ENCODE data around the gene A4GALT. TPM values are rescaled to one million over a fixed set of nuclear protein-coding genes. Genes with fewer than 3 reads are reported as not detected.

The A4GALT gene
- total RNA-seq, 1 donor: 0.10 TPM

DNA sequence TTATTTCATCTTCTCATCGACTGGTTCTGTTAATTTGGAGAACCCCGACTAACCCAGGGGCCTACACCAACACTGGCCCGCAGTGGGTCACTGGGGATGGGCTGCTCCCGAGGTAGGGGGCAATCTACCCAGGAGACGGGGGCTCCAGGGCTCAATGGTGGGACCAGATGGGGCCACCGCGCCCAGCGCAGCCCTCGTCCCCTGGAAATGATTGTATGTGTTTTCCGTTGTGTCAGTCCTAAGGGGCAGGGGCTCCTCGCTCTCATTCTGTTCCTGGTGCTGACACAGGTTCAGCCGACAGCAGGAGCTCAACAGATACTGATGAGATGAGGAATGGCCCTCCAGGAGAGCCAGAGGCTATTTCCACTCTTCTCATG is 20.7 kb downstream of the A4GALT start:
- Histone ChIP-seq H3K4me1 (ENCODE audit: insufficient read depth, low read length) (no peaks in the 10 kb centered on the region), H3K27me3 (ENCODE audit: insufficient read depth, low read length) (no peaks in the 10 kb centered on the region), H3K4me3 (ENCODE audit: low read length) (no peak overlapping the region), H3K9me3 (ENCODE audit: low read depth, low read length) (no peaks in the 10 kb centered on the region)

DNA sequence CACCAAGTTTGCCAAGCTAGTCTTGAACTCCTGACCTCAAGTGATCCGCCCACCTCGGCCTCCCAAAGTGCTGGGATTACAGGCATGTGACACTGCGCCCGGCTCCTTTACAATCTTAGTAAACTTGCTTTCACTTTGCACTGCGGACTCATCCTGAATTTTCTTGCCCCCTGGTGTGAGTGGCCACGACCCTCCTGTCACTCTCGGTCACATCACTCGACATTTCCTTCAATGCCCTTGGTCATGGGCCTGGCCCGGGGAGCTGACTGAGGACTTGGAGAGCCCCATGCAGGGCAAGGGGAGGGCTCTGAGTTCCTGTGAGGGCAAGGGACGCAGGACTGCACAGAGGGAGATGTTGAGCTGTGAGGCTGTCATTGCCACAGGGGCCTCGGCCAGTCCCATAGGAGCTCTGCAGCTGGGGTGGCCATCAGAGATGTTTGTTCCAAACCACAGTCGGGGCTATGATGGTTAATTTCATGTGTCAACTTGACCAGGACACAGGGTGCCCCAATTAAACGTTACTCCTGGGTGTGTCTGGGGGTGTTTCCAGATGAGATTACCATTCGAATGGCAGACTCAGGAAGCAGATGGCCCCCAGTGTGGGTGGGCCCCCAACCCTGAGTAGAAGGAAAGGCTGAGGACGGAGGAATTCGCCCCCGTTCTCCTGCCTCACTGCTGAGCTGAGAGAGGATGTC is 21.2 kb downstream of the A4GALT start:
- H3K9me3 ChIP-seq (ENCODE audit: low read depth, low read length): no peaks in the 10 kb centered on the region

DNA sequence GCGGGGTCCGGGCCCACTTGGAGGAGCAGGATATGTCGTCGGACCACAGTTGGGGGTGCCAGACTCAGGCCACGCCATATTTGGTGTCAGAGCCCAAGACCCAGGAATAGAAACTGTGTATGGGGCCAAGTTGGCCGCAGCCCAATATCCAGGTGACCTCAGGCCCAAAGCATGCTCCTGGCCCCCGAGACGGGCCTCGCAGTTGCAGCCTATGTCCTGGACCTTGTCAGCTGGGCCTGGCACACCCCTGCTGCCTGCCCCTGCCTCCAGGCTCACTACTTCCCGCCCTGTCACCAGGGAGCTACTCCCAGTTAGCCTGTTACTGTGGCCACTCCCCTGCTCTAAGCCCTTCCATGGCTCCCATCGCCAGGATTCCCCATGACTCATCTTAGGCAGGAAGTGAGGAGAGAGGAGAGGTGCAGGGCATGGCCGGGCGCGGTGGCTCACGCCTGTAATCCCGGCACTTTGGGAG is 23.1 kb downstream of the A4GALT start:
- H3K4me1 ChIP-seq (ENCODE audit: insufficient read depth, low read length): peaks cover under 1% of the 10 kb centered on the region
- H3K9me3 ChIP-seq (ENCODE audit: low read depth, low read length): no peaks in the 10 kb centered on the region
- no peak overlapping the region for H3K4me3 ChIP-seq (ENCODE audit: low read length)
- no peaks in the 10 kb centered on the region for H3K27me3 ChIP-seq (ENCODE audit: insufficient read depth, low read length)

More for the DNA sequence above, 21.2 kb downstream of the A4GALT start:
- no peaks in the 10 kb centered on the region for H3K4me1 ChIP-seq (ENCODE audit: insufficient read depth, low read length)
- H3K27me3 ChIP-seq (ENCODE audit: insufficient read depth, low read length): no peaks in the 10 kb centered on the region
- H3K4me3 ChIP-seq (ENCODE audit: low read length): no peak overlapping the region

DNA sequence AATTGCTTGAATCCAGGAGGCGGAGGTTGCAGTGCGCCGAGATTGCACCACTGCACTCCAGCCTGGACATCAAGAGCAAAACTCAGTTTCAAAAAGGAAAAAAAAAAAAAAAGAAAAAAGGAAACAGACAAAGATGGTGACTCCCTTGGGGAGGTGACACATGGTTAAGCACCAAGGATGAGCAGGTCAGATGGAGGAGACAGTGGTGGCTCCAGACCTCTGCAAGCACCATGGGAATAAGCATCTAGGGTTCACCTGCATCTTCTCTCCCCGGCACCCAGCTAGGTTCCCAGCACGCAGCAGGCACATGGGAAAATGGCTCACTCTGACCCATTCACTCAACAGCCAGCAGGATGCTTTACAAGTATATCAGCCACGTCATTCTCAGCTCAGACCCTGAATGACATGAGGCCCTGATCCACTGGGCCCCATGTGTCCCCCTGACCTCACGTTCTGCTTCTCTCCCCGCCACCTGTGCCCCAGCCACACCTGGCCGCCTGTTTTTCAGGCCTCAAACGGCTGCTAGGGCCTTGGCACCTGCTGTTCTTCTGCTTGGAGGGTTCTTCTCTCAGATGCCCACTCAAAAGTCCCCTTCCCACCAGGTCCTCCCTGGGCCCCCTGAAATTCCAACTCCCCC is 24.2 kb downstream of the A4GALT start:
- Histone ChIP-seq H3K27me3 (ENCODE audit: insufficient read depth, low read length) (no peaks in the 10 kb centered on the region), H3K4me1 (ENCODE audit: insufficient read depth, low read length) (peaks cover 7% of the 10 kb centered on the region), H3K9me3 (ENCODE audit: low read depth, low read length) (no peaks in the 10 kb centered on the region), H3K4me3 (ENCODE audit: low read length) (no peak overlapping the region)

DNA sequence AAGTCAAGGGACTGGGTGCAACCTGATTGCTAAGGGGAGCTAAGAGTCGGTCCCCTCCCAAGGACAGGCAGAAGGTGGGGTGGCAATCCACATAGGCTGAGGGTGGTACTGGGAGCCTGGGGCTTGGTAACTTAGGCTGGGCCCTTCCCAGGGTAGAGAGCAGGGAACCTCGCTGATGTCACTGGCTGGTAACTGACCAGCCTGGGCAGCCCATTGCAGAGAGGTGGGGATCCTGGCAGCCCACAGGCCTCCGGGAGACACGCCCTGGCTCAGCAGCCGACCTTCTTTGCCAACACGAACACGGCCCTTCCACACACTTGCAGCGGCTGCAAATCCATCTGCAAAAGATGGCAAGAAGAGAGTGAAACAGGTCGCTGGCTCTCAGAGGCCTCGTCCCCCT is 25.4 kb downstream of the A4GALT start:
- no peak overlapping the region for H3K4me3 ChIP-seq (ENCODE audit: low read length)
- no peaks in the 10 kb centered on the region for H3K9me3 ChIP-seq (ENCODE audit: low read depth, low read length)
- no peaks in the 10 kb centered on the region for H3K27me3 ChIP-seq (ENCODE audit: insufficient read depth, low read length)
- peaks cover 7% of the 10 kb centered on the region for H3K4me1 ChIP-seq (ENCODE audit: insufficient read depth, low read length)

DNA sequence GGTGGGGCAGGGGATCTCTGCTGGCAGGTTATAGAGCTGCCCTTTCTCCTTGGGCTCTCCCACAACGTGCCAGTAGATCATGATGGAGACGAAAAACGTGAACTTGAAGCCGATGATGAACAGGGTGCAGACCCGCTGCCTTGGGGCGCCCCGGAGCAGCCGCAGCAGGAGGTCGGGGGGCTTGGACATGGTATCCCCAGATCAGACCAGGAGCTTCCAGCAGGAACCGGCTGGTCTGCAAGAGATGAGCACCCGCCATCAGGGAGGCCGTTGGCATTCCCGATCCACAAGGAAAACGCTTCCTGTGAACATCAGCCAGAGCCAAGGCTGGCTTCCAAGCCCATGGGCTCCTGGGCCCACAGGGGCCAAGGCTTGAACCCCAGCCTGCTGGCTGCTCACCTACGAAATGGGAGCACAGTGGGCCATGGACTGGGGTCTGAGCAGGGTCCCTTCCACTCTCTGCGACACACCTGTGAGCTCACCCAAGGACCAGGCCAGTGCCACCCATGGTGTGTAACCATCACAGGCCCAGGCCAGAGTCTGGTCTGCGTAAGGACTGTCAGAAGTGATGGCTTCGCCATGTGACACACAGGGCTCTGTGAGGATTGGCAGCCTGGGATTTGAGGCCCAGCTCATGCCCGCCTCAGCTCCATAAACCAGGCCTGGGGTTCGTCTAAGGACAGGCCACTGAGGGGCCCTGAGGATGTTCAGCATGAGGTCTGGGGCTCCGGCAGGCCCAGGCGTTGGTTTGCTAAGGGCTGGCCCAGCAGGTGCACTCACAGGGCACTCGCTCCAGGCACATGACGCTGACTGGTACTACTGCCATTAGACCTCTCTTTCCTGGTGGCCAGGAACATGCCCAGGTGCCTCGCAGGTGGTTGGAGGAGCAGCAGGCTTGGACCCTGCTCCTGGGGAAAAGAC is 26.6 kb downstream of the A4GALT start:
- Histone ChIP-seq H3K4me3 (ENCODE audit: low read length) (no peak overlapping the region), H3K4me1 (ENCODE audit: insufficient read depth, low read length) (peaks cover 7% of the 10 kb centered on the region), H3K9me3 (ENCODE audit: low read depth, low read length) (no peaks in the 10 kb centered on the region), H3K27me3 (ENCODE audit: insufficient read depth, low read length) (no peaks in the 10 kb centered on the region)

DNA sequence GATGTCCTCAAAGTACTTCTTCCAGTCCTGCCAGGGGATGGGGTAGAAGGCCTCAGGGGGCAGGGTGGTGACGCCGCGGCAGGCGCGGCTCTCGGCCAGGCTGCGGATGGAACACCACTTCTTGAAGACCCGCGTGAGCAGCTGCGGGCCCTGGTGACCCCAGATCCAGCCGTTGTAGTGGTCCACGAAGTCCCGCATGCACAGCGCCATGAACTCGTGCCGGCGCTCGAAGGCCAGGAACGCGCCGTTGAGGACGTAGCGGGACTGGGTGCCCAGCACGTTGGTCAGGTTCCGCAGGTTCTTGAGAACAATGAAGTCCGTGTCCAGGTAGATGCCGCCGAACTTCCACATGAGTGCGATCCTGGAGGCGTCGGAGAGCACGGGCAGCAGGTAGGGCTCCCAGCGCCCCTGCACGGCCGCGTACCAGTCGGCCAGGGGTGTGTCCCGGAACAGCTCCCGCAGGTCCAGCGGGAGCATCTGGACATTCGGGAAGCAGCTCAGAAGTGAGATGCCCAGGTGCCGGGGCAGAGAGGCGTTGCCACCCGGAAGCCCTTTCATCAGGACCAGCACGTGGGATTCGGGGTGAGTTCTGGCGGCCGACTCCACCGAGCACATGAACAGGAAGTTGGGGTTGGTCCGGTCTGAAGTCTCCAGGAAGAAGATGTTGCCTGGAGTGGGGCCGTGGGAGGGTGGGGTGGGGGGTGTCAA is 27.5 kb downstream of the A4GALT start:
- Histone ChIP-seq H3K9me3 (ENCODE audit: low read depth, low read length) (no peaks in the 10 kb centered on the region), H3K4me1 (ENCODE audit: insufficient read depth, low read length) (peaks cover 7% of the 10 kb centered on the region), H3K4me3 (ENCODE audit: low read length) (no peak overlapping the region), H3K27me3 (ENCODE audit: insufficient read depth, low read length) (no peaks in the 10 kb centered on the region)

DNA sequence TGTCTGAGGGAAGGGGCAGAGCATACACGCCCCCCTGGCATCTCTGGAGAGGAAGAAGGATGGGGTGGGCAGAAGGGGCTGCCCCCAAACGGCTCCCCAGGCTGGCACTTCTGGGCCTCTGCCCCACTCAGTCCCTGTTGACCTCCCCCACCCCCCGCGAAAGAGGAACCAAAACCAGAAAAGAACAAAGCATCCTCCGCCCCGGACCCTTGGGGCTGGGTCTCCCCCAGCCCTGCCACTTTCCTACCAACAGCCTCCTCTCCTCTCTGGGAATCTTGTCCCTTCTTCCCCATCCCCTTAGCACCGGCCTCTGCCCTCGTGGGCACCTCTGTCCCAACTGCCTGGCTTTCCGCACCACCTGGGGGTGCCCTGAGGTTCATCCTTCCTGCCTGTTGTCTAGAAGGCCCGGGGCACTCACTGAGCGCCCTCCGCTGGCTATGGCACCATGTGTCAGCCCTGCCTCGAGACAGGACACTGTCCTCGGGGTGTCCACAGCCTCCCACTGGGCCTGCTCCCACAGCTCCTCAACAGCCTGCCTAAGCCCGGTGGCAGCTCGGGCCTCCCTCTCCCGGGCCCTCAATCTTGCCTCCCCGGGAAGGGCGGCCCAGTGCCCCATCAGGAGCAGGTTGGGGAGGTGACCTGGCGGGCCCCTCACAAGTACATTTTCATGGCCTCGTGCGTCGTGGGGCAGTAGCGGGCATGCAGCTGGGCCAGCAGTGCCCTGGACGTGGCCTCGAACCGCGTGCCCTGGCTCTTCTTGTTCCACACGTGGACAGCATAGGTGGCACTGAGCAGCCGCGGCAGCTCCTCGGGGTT is 28.2 kb downstream of the A4GALT start:
- no peaks in the 10 kb centered on the region for H3K27me3 ChIP-seq (ENCODE audit: insufficient read depth, low read length)
- no peak overlapping the region for H3K4me3 ChIP-seq (ENCODE audit: low read length)
- H3K4me1 ChIP-seq (ENCODE audit: insufficient read depth, low read length): peaks cover 7% of the 10 kb centered on the region
- H3K9me3 ChIP-seq (ENCODE audit: low read depth, low read length): no peaks in the 10 kb centered on the region

DNA sequence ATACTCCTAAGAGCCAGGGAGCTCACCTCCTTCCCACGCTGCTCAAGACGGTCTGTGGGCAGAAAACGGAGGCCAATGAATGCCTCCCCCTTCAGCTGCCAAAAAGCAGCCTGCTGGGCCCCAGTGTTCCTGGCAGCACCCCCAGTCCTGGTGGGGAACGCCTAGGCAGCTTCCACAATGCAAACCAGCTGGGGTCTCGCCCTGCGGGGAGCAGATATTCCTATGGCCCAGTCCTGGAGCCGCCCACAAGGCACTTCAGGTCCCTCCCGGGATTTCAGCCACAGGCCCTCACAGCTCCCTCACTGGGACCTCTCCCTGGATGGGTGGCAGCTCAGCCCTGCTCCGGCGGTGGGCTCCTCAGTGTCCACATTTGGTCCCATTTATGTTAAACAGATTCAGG is 29.2 kb downstream of the A4GALT start:
- no peak overlapping the region for H3K4me3 ChIP-seq (ENCODE audit: low read length)
- no peaks in the 10 kb centered on the region for H3K9me3 ChIP-seq (ENCODE audit: low read depth, low read length)
- no peaks in the 10 kb centered on the region for H3K27me3 ChIP-seq (ENCODE audit: insufficient read depth, low read length)
- H3K4me1 ChIP-seq (ENCODE audit: insufficient read depth, low read length): peaks cover 7% of the 10 kb centered on the region

DNA sequence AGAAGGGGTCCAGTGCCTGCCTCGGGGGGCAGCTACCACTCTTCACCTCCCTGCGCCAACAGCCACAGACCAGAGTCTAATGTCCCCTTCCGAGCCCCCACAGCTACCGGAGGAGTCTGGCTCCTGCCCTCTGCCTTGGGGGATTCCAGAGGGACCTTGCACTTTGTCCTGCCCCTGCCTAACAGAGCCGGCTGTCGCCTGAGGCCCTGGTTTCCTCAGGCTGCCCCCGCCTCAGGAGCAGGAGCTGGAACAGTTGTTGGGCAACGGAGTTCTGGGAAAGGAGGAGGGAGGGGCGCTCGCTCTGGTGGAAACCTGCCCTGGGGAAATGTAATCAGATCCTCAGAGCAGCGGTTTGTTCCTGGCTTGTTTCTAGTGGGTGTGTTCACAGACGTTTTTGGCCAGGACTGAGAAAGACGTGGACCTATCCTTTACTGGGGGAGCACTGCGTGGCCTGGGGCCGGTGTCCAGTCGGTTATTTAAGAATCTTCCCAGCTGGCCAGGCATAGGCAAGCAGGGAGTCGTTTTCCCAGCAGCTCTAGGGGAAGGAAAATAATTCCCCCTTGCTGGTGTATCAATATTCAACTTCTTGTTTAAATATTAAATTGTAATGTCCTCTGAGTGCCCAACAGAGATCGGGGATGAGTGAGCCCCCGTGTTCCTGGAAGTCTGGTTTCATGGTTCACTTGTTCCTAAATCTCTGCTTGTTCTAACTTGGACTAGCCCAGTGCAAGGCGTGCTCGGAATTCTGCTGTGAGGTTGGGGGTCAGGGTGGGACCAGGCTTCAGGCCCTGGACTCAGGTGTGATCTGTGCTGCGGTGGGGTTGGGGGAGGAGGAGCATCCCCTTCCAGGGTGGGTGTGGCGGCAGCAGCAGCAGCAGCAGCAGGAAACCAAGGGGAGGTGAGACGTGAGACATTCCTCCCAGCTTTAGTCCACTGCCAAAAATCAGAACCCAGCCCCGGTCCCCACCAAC is 32.1 kb downstream of the A4GALT start:
- H3K4me1 ChIP-seq (ENCODE audit: insufficient read depth, low read length): peaks cover 7% of the 10 kb centered on the region
- H3K4me3 ChIP-seq (ENCODE audit: low read length): no peak overlapping the region
- H3K27me3 ChIP-seq (ENCODE audit: insufficient read depth, low read length): no peaks in the 10 kb centered on the region
- no peaks in the 10 kb centered on the region for H3K9me3 ChIP-seq (ENCODE audit: low read depth, low read length)

DNA sequence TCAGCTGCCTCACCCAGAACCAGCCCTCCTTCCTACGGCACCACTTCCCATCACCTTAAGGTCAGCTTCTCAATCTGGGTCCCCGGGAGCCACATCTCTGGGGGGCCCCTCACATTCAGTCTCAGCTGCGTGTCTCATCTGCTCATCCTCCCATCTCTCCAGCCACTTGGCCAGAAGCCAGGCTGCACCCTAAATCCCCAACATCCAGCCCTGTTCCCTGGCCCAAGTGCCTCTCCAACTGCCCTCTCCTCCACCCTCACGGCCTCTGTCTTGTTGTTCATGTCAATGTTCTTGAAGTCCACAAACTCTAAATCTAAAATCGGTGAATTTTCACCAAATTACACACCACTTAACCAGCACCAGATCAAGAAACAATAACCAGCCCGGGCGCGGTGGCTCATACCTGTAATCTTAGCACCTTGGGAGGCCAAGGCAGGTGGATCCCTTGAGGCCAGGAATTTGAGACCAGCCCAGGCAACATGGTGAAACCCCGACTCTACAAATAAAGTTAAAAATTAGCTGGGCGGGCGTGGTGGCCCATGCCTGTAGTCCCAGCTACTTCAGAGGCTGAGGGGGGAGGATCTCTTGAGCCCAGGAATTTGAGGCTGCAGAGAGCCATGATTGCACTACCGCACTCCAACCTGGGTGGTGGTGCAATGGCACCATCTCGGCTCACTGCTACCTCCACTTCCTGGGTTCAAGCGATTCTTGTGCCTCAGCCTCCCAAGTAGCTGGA is 33.7 kb downstream of the A4GALT start:
- no peaks in the 10 kb centered on the region for H3K27me3 ChIP-seq (ENCODE audit: insufficient read depth, low read length)
- peaks cover 1% of the 10 kb centered on the region for H3K4me1 ChIP-seq (ENCODE audit: insufficient read depth, low read length)
- no peak overlapping the region for H3K4me3 ChIP-seq (ENCODE audit: low read length)
- no peaks in the 10 kb centered on the region for H3K9me3 ChIP-seq (ENCODE audit: low read depth, low read length)

DNA sequence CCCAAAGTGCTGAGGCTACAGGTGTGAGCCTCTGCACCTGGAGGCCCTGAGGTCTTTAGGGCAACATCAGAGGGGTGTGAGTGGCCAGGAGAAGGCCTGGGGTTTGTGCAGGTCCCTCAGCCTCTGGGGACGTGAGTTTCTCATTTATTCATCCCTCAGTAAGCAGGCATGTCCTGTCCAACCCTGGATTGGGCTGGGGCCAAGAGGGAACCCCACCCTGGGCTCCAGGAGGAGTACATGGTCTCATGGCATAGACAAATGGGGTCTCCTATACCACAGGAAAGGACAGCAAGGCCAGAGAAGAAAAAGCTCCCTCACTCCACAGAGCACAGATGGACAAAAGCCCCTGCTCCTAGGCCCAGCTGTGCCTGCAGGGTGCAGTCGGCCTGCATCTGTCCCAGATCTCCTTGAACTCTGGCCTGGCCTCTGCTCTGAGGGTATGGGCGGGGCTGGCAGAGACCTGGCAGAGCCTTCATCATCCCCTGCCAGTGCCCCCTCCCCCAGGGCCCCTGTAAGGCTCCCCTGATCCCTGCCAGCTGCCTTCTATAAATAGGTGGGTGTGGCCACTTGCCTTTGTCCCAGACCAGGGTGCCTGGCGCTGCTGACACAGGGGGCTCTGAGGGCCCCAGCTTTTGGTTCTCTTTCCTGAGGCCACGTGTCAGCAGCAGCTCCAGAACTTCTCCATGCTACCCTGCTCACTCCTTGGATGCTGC is 34.6 kb downstream of the A4GALT start:
- H3K4me1 ChIP-seq (ENCODE audit: insufficient read depth, low read length): no peaks in the 10 kb centered on the region
- no peaks in the 10 kb centered on the region for H3K27me3 ChIP-seq (ENCODE audit: insufficient read depth, low read length)
- no peaks in the 10 kb centered on the region for H3K9me3 ChIP-seq (ENCODE audit: low read depth, low read length)
- H3K4me3 ChIP-seq (ENCODE audit: low read length): no peak overlapping the region
